Left kidney (tissue), 2 donors: ENCODE data around the gene HMOX1. TPM values are rescaled to one million over a fixed set of nuclear protein-coding genes. Genes with fewer than 3 reads are reported as not detected.
"Not testable (repeated sequence)": the region's sequence is repeated elsewhere in the genome, so short reads cannot be mapped to it uniquely, and the experiment has no call there.

Experiments used
- DNase-seq: peaks from one replicate; pipeline ENCODE4 v3.0.0-alpha.2; 2013
- polyA plus RNA-seq: library from polyadenylated mRNA; unstranded; fragments of 120-200 nt; gene quantifications from one replicate; pipeline ENCODE4 v1.2.1, GENCODE V29; 2013; ENCODE audit not compliant: insufficient read length

Gene HMOX1
- polyA plus RNA-seq, 1 donor, result 50.6 TPM

DNA sequence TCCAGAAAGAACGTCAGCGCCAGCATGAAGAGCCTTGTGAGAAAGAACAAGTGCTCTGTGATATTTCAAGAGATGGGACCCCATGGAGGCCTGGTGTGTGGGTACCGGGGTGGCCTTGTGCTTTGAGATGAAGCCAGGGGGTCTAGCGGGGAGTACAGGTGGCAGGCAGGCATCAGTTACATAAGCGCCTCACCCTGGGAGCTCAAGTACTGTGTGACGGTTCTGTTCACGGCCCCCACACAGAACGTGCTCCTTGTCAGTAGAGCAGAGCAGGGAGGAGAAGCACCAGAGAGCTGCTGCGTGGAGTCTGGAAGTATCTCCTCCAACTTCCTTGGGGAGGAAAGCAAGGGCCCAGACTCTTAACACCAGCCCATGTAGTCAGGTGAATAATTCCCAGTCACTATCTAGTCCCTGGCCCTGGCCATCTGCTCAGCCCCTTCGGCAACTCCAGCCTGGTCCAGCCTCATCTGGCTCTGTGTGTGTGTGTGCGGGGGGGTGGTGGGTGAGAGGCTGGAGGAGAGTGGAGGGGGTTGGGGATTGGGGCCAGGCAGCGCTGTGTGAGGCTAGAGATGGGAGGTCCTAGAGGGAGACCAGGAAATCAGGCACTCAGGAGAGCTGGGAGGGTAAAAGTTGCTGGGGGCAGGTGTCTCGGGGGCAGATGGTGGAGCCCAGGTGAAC is 51.5 kb downstream of the HMOX1 start:
- no peak for DNase-seq

DNA sequence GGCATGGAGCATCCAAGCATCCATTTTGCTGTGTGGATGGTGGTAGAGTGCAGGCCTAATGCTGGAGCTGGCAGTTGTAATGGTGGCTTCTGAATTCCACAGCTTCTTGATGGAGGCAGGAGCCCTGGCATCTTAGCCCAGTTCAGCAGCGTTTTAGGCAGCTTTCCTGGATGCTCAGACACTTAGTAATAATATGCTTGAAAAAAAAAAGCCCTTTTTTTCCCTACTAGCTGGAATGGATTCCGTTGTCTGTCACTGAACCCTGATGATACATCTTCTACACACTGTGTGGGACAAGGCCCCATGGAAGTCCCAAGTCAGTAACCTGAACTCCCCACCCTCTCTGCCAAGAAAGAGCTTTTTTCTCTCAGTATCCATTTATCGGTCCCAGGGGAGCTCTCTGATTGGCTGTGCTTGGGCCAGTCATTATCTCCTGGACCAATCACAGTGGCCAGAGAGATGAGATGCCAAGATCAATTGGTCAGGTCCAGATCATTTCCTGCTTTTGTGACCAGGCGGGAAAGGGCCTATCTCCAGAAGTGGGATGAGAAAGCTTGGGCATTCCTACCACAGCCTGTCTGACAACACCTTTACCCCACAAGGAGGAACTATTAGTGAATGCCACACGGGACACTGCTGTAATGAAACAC is 53.3 kb downstream of the HMOX1 start:
- DNase-seq, result no peak

DNA sequence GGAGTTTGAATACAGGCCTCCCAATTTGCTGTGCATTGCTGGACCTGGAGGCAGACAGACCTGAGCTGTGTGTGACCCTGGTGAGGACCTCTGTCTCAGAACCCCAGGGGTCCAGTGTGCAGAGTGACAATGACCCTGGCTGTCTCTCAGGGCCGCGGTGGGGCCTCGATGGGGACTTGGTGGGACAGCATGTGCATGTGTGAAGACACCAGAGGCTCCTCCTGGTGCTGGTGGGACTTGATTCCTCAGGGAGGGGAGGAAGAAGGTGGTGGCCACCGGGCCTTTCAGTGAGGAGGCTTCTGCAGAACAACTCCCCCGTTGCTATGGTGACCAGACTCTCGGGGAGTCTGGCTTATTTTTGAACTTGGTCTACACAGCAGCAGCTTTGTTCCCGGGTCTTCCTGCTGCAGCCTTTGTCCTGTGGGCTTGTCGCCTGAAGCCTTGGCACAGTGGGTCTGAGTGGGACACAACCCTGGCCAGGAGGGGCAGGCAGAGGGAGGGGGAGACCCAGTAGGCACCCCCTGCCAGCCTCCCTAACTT is 54.4 kb downstream of the HMOX1 start:
- no peak for DNase-seq

DNA sequence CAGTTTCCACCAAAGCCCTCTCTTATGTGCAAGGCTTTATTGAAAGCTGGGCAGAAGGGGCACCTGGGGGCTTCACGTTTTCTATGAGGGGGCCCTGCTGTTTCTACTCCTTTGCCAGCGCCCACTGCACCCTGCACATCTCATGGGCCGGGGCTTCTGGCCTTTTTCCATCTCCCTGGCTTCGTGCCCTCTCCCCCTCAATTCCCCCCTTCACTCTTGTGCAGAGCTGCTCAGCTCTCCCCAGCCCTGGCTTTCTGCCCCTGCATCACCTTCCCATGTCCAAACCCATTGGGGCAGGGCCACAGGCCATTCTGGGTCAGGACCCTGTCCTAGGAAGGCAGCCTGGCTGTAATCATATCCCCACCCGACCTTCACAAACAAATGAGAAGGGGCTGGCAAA is 55.5 kb downstream of the HMOX1 start:
- DNase-seq, result no peak

DNA sequence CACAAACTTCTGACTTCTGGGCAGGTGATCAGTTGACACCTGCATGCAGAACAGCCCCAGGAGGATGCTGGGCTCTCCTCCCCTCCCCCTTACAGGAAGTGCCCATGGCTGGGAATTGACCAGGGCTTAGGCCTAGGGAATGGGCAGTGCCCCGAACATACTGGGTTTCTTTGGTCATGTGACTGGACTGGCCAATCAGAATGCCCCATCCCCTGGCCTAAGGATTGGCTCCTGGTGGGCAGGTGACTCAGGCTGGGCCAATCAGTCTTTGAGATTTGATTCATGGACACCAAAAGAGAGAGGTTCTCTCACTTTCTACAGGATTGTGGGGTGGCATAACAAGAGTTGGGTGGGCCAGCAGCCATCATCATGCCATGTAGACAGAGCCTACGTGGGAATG is 56.2 kb downstream of the HMOX1 start:
- no peak for DNase-seq

DNA sequence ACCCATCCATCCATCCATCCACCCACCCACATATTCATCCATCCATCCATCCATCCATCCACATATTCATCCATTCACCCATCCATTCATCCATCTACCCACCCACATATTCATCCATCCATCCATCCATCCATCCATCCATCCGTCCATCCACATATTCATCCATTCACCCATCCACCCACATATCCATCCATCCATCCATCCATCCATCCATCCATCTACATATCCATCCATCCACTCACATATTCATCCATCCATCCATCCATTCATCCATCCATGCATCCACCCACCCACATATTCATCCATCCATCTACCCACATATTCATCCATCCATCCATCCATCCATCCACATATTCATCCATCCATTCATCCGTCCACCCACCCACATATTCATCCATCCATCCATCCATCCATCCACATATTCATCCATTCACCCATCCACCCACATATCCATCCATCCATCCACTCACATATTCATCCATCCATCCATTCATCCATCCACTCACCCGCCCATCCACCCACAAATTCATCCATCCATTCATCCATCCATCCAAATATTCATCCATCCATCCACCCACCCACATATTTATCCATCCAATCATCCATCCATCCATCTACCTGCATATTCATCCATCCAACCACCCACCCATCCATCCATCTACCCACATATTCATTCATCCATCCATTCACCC is 57.9 kb downstream of the HMOX1 start:
- not testable (repeated sequence) for DNase-seq

DNA sequence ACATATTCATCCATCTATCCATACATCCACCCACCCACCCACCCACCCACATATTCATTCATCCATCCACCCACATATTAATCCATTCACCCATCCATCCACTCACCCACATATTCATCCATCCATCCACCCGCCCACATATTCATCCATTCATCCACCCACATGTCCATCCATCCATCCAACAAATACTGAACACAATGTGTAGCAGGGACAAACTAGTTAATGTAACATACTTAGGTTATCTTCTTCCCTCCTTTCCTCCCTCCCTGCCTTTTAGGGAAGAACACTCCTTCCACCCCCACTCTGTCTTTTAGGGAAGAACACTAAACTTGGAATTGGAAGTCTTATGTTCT is 58.4 kb downstream of the HMOX1 start:
- DNase-seq, result no peak

DNA sequence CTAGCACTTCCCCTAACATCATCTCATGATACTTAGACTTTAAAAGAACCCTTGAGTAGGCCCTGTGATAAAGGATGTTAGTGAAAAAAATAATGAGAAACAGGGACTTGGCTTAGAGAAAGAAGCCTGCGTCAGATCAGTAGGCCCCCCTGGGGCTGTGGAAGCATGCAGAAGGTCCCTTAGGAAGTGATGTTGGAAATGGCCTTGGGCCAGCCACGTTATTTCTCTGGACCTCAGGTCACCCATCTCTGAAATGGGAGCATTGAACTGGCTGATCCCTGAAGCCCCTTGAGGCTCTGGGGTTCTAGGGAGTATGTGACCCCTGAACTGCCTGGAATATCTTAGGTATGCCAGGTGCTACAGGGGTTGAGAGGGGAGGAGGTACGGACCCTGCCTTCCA is 59.2 kb downstream of the HMOX1 start:
- DNase-seq, result no peak

DNA sequence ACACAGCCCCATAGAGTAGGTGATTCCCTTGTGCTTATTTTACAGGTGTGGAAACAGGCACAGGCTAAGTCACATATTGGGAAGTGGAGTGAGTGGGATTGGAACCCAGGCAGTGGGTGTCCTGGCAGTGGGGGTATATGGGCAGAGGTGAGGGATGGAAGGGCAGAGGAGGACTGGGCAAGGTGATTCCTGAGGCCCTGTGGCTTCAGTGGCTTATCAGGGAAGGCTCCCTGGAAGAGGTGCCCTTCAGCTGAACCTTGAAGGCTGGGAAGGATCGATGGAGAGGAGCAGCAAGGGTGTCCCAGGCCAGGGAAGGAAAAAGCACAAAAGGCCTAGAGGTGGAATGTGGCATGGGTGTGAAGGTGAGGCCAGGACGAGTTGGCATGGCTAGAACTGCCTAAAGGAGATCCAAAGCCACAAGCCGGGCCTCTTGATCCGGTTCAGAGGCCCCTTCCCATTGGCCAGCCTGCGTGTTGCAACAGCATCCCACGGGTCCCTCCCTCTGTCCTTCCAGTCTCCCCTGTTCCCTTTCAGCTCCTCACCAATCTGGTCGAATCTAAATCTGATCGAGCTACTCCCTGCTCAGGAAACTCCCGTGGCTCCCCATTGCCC is 60.7 kb downstream of the HMOX1 start:
- DNase-seq, result no peak

DNA sequence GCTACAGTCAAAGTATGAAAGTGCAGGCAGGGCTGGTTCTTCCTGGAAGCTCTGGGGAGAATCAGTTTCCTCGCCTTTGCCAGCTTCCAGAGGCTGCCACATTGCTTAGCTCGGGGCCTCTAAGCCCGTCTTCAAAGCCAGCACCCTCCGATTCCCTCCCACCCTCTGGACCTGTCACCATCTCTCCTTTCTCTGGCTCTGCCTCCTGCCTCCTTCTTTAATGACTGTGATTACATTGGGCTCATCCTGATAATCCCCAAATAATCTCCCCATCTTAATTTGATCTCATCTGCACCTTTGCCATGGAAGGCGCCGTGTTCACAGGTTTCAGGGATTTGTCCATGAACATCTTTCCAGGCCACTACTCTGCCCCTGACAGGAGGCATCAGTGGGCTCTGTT is 61.6 kb downstream of the HMOX1 start:
- DNase-seq, result no peak

DNA sequence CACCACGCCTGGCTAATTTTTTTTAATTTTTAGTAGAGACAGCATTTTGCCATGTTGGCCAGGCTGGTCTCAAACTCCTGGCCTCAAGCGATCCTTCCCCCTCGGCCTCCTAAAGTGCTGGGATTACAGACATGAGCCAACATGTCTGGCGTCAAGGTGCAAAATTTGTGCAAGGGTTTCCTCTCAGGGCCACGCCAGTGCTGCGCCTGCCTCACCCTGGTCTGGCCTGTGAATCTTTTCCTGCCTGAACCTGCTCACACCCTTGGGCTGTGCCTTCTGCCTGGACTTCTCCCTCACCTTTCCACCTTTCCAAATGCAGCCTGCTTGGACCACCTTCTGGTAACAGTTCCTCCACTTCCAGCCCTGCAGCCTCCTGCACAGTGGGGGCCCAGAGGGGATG is 62.4 kb downstream of the HMOX1 start:
- DNase-seq, result no peak

Other genes starting within 250 kb of the HMOX1 start
- gene HMGXB4, start 123.6 kb upstream of the HMOX1 start, polyA plus RNA-seq, result 39.2 TPM
- gene TOM1, start 81.2 kb upstream of the HMOX1 start, polyA plus RNA-seq, result 39.2 TPM
- gene MCM5, start 19.0 kb downstream of the HMOX1 start, polyA plus RNA-seq, result 72.4 TPM
- 1.5 TPM for gene RASD2, start 159.7 kb downstream of the HMOX1 start, polyA plus RNA-seq
- not detected for gene MB, start 236.2 kb downstream of the HMOX1 start, polyA plus RNA-seq